NCI-H146 (cell line): ENCODE results near the gene RAD21L1.
"Not testable (repeated sequence)": the region's sequence is repeated elsewhere in the genome, so short reads cannot be mapped to it uniquely, and the experiment has no call there.

Experiments used
- DNase-seq: peaks from one replicate; lab custom pipeline; 2025; lab: John Stamatoyannopoulos, UW

Gene RAD21L1

DNA sequence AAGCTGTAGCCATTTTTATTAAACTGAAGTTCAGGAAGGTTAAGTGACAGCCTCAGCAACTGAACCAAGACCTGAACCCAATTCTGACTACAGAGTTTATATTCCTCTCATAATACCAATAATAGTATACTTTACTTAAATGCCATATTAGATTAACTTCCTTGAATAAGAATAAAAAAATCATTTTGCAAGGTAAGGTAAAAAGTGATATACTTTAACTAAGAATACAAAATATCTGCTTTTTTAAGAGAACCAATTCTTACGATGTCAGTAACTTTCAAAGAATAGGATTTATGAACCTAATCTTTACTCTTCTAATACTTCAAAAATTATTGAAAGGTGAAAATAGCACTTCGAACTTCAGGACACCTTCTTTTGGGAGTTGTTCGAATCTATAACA is 3.7 kb downstream of the RAD21L1 start:
- no peak for DNase-seq

- DNase-seq, result no peak
Measured at GRCh38 chr20:1232286-1233111, 6.7 kb downstream of the RAD21L1 start.

- DNase-seq, result no peak
Measured at GRCh38 chr20:1240549-1240948, 14.7 kb downstream of the RAD21L1 start.

GRCh38 chr20:1241456-1241855 is 15.6 kb downstream of the RAD21L1 start:
- DNase-seq, result no peak

- no peak for DNase-seq
Measured at GRCh38 chr20:1242099-1242498, 16.3 kb downstream of the RAD21L1 start.

- DNase-seq, result no peak
Measured at GRCh38 chr20:1242530-1242929, 16.7 kb downstream of the RAD21L1 start.

DNA sequence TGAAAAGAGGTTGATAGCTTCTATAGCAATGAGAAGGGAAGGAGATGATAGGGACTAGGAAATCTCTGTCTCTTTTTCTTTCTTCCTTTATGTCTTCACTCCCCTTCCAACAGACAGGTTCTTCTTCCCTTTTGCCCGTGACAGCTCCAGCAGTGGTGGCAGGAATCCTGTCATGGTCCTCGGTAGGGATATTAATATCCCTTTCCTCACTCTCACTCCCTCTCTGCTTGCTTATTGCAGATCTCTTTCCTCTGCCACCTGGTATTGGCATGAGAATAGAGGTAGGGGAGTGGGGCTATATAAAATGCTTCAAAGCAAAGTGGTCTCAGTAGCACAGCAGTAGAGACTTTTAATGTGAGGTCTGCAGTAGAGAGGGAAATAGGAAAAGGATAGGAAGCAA is 19.7 kb downstream of the RAD21L1 start:
- DNase-seq, result no peak

- DNase-seq, result no peak
Measured at GRCh38 chr20:1247689-1248088, 21.8 kb downstream of the RAD21L1 start.

GRCh38 chr20:1250282-1250681 is 24.4 kb downstream of the RAD21L1 start:
- not testable (repeated sequence) for DNase-seq

DNA sequence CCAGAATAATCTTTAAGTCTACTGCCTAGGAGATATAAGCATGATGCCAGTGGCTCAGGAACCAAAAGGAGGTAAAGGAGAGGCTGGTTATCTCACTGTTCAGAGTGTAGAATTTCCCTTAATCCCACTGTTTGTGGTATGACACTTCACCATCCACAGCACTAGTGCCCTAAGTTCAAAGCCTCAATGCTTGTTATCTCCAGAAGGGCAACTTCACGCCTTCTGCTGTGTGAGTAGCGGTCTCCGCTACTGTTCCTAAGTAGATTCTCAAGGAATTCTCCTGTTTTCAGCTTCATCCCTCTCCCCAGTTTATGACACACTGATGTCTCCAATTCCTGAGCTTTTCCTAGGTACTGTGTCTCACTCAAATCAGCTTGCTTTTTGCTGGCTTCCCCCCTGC is 26.6 kb downstream of the RAD21L1 start:
- no peak for DNase-seq

- no peak for DNase-seq
Measured at GRCh38 chr20:1254254-1254653, 28.4 kb downstream of the RAD21L1 start.

GRCh38 chr20:1255675-1256074 is 29.8 kb downstream of the RAD21L1 start:
- DNase-seq, result no peak

DNA sequence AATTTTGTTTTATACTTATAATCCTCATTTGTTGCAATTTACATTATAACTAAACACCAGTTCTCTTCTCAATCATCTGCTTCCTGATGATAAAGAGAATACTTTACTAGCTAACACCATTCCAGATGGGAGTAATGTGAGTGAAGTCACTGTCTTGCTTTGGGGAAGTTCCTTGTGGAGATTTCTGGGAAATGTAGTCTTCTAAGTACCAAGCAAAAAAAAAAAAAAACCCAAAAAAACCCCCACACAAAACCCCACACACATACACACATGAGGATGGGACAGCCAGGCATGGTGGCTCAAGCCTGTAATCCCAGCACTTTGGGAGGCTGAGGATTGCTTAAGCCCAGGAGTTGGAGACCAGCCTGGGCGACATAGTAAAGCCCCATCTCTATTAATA is 38.0 kb downstream of the RAD21L1 start:
- no peak for DNase-seq

DNA sequence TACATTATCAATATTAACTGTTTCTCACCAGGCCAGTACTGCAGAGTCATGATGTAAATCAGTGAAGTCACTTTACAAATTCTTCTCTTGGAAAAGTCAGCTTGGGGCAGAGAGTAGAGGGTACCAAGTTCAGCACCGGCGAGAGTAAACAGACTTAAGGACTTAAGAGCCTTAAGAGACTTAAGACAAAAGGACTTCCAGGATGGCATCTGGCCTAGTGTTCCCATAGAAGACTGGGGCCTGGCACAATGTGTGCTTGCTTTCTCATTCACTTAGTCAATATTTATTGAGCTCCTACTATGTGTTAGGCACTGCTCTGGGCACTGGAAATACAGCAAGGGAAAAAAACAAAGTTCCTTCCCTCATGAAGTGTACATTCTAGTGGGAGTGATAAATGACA is 38.9 kb downstream of the RAD21L1 start:
- no peak for DNase-seq

GRCh38 chr20:1265226-1265915 is 39.5 kb downstream of the RAD21L1 start:
- DNase-seq, result no peak

GRCh38 chr20:1265916-1266166 is 40.0 kb downstream of the RAD21L1 start:
- no peak for DNase-seq

GRCh38 chr20:1266167-1266973 is 40.5 kb downstream of the RAD21L1 start, which contains the start of gene SNPH:
SNPH (plus strand) TSS chr20:1266294; CDS start chr20:1296240, 29,946 bp downstream.
- DNase-seq, result peak; percentile 82

- DNase-seq, result no peak
Measured at GRCh38 chr20:1267161-1267560, 41.3 kb downstream of the RAD21L1 start.

DNA sequence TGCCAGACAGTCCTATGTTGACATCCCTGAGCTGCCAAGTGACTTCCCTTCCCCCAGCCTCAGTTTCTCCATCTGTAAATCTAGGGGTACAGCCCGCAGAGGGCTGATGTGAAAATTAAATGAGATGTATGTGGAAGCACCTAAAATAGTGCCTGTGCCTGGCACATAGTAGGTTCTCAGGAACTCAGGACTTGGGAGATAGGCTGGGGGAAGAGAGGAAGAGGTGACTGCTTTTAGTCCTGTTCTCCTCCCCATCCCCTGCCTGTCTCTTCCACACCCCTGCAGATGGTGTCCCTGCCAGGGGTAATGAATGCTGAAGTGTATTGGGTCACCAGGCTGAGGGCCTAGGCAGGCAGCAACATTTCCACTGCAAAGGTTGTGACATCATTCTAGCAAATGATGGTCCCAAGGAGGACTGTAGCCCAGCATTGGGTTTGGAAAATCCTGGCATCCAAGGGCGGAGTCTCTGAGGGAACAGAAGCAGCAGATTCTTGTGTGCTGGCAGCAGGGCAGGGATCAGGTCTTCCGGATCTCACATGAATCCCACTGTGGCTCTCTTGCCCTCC is 42.0 kb downstream of the RAD21L1 start:
- no peak for DNase-seq

- DNase-seq, result no peak
Measured at GRCh38 chr20:1269235-1269634, 43.4 kb downstream of the RAD21L1 start.

DNA sequence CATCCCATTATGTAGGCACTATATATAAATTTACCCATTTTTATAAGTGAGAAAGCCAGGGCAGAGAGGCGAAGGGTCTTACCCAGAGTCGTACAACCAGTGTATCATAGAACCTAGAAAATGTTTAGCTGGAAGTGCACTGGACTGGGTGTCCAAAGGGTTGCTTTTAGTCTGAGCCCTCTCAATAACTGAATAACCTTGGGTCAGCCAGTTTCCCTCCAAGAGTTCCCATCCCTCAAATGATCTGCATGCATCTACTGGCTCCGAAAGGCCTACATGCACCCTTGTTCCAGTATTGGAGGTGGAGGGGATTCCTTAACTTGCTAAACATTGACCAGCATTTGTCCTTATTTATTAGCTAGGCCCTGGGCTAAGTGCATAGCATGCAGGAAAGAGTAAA is 44.0 kb downstream of the RAD21L1 start:
- no peak for DNase-seq

DNA sequence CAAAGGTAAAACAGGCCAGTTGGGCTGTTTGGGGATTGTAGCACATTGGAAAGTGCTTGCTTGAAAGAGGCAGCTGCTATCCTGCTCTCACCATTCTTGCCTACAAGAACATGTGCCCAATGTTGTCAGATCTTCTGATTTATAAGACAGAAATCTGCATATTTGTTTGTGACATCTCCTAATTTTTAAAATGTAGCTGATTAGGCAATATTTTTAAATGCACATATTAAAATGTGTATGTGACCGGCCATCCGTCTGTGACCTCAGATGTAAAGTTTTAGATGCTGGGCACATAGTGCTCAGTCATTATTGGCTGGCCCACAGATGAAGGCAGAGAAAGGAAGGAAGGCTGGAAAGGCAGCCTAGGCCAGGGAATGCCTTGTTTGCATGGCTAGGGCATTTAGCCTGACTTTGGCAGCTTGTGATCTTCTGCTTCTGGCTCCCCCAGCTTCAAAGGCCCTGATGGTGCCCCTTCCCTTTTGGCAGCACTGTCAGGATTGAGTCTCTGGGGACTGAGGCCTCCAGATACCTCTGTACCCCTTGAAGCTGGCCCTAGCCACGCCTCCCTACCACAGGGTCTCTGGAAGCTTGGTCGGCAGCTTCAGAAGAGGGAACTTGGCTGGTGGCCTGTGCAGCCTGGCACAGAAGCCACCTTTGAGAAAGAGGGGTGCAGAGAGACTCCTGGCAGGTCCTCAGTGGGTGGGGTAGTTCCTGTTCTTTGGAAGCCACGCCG is 46.7 kb downstream of the RAD21L1 start:
- DNase-seq, result no peak
